ENCODE results near the gene SORD.

Gene SORD

GRCh38 chr15:45118131-45118588 is 95.2 kb downstream of the SORD start:
- peak; percentile 84 for DNase-seq

- DNase-seq: no peak
Measured at GRCh38 chr15:45118996-45119395, 96.0 kb downstream of the SORD start.

- DNase-seq: no peak
Measured at GRCh38 chr15:45120081-45120972, 97.3 kb downstream of the SORD start.

- DNase-seq: no peak
Measured at GRCh38 chr15:45121020-45121419, 98.0 kb downstream of the SORD start.

GRCh38 chr15:45121706-45122417 is 98.9 kb downstream of the SORD start:
- no peak for DNase-seq

GRCh38 chr15:45122719-45123118 is 99.7 kb downstream of the SORD start:
- no peak for DNase-seq

GRCh38 chr15:45123397-45123796 is 100.4 kb downstream of the SORD start:
- no peak for DNase-seq

- DNase-seq: peak; percentile 39
Measured at GRCh38 chr15:45126535-45127158, 103.7 kb downstream of the SORD start.
